Activated T-cell treated with anti-CD3 and anti-CD28 coated beads for 1 hour (primary cell): ENCODE results near the gene MACF1.
"Not testable (repeated sequence)": the region's sequence is repeated elsewhere in the genome, so short reads cannot be mapped to it uniquely, and the experiment has no call there.

Experiments
- DNase-seq: peaks from one replicate; pipeline ENCODE4 v3.0.0-alpha.2; 2020; ENCODE audit warnings: low read depth

Gene MACF1

DNA sequence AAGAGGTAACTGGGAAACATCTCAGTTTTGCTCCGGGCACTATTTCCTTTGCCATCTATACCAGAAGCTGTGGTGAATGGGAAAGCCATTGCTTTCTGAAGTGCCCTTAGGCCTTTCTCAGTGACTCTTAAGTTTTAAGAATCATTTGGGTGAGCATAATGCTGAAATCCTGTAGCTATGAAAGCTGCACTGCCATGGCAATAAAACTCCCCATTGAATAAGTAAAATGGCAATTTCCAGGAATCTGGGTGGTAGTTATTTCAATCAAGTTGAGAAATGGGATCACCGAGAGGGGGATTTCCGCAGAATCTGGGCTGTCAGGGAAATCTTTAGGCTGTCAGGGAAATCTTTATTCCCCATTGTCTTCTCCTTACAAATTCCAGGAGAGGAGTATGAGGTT, 26.8 kb upstream of the MACF1 start:
- DNase-seq = no peak

GRCh38 chr1:39178541-39179431, 25.7 kb upstream of the MACF1 start:
- no peak for DNase-seq

DNA sequence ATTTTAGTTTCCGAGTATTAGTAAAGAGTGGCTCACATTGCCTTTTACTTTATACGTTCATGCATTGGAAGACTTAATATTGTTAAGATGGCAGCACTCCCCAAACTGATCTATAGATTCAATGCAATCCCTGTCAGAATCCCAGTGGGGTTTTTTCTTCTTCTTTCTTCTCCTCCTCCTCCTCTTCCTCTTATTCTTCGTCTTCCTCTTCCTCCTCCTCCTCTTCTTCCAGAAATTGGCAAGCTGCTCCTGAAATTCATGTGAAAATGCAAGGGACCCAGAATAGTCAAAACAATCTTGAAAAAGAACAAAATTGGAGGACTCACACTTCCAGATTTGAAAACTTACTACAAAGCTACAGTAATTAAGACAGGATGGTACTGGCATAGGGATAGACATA, 23.2 kb upstream of the MACF1 start:
- no peak for DNase-seq

- no peak for DNase-seq
Measured at GRCh38 chr1:39182804-39183203, 21.7 kb upstream of the MACF1 start.

DNA sequence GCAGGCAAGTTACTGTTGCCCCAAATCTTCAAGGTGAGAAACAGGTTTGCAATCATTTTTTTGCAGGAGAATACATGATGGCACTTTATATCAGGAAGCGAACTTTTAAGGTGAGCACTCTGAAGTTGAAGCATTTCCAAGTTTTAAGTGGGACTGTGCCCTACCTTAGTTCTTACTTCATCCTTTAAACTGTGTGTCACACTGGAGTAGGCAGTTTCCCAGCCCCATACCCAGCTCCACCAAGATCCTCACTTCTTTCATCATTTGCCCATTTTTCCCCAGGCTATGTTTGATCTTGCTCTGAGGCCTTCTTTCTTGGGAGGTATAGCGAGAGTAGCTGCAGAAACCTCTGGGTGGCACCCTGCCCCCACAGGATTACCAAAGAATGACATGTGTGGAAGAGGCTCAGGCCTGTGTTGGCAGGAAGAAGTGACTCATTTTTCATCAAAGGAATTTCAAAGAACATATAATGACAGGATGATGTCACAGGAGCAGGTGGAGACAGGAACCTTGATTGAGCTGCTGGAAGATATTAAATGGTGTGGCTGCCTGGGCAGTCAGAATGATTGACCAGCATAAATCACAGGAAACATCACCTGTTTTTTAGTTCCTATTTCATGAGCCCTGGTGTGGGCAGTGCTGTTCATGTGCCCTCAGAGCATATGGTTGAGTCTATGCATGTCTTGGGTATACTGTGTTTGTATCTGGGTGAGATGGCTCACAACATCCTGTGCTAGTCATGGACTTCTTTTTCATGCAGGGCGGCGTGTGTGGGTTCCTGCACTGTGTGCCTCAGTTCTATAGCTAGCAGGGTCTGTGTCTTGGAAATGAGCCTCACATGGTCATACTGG, 20.8 kb upstream of the MACF1 start:
- peak; percentile 69 for DNase-seq

- DNase-seq = no peak
Measured at GRCh38 chr1:39184354-39184818, 20.1 kb upstream of the MACF1 start.

DNA sequence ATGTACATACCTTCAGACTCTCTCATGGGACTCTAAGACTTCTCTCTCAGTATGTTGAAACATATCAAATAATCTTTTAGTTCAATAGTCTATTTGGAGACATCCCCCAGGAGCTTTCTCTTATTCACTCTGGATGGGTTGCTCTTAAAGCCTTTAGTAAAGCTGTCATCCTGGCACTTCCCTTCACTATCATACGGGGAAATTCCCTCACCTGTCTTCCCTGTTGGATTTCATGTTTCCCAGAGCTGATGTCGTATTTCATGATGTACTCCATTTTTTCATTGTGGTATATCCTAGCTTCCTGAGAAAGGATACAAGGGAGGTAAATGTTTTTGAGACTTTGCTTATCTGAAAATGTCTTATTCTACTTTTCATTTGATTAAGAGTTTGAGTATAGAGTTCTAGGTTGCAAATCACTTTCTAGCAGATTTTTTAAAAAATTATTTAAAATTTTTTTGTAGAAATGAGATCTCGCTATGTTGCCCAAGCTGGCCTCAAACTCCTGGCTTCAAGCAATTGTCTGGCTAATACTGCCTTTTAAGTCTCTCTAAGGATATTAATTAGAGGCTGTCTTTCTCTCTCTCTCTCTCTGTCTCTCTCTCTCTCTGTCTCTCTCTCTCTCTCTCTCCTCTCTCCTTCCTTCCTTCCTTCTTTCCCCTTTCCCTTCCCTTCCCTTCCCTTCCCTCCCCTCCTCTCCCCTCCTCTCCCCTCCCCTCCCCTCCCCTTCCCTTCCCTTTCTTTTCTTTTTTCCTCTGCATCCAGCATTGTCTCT, 17.0 kb upstream of the MACF1 start:
- no peak for DNase-seq

- DNase-seq = no peak
Measured at GRCh38 chr1:39189592-39190041, 14.9 kb upstream of the MACF1 start.

DNA sequence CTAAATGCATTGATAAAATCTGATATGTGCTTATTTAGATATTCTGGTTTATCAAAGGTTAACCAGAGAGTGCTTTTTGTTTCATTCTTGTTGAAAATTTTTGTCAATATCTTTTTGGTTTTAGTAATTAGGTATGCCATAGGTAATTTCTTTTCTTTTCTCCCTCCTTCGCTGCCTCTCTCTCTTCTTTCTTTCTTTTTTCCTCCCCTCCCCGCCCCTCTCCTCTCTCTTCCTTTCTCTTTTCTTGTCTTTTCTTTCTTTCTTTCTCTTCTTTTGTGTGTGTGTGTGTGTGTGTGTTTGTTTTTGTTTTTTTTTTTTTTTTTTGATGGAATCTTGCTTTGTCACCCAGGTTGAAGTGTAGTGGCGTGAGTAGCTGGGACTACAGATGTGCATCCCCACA, 14.4 kb upstream of the MACF1 start:
- DNase-seq = no peak

- no peak for DNase-seq
Measured at GRCh38 chr1:39194398-39195051, 10.0 kb upstream of the MACF1 start.

DNA sequence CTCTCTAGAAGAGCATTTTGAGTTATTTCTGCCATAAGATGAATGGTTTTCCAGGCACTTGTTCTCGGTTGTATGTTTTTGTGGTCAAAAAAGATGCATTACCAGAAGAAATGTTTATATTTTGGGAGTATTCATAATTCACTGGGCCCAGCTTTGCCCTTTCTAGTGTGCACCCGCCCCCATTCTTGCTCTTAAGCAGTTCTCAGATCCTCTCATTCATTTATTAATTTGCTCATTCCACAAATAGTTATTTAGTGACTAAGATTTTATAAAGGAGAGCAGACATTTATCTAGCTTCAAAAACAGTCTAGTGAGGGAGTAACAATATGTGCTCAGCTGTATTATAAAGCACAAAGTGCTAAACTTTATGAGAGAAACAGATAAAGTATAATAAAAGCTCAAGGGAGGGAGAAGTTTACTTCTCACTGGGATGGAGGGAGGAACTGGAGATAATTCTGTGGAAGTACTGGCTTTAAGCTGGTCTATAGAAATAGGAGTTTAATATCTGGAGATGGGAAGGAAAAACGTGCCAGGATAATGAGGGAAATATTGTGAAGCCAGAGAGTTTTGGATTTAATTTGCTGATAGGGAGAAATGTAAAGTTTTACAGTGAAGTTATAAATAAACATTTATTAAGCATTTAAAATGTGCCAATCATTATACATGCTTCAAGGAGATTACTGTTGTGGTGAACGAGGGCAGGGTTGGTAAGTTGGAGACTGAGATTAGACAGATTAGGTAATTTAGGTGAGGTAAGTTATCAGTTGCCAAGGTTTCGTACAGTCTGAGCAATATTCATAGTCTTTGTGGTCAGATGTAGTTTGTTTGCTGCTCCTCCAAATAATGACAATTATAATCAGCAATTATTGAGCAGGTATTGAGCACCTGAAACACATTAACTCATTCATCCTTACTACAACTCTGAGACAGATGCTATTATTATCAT, 9.1 kb upstream of the MACF1 start:
- no peak for DNase-seq

DNA sequence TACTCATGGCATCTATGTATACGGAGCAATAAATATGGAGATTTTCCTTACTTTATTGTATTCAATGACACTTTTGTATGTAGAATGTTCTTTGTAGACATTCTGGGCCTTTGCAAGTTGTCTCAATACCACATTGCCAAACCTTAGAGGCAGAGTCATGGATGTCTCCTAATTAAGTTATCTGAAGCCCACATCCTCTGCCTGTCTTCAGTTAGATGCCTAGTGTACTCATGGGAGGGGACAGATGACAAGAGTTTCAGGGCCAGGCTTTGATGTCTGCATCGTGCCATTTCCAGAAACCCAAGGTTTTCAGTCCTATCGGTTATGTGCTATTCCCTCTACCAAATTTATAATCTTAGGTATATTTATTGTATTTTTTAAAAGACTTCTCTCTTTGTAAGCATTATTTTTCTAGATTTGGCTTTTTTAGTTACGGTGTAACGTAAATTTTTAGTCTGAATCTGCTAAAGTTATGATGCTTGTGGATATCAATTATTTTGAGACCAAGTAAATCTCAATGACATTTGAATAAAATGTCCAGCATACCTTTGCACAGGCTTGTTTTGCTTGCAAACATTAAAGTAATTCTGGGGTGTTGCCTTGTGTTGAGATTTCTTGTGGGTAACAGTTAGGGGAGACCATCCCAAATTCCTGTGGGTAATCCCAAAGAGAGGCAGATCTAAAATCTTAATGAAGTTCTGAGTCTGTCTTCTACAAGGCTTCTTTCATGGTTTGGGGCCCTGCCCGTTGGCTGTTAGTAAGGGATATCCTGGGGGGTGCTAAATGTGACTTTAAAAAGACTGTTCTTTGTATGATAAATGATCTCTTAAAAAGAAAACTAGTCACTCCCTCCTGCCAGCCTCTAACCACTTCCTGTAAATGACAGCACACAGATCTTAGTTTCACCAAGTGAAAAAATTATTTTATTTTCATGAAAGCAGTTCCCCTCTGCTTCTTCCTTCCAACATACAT, 8.0 kb upstream of the MACF1 start:
- peak; percentile 43 for DNase-seq

DNA sequence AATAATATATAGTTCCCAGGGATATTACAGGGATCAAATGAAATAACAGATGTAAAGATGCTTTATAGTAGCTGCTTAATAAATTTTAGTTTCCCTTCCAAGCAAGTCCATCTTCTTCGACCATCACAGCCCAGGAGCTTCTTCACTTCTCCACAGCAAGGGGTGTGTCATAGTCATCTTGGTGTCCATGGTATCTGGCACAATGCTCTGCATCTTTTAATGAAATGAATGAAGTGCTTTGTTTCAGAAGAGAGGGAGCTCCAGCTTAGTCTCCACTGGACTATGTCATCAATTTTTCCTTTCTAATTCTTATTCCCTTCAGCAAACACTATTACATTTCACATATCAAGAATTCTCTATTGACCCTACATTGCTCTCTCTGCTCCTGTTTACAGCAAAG, 4.9 kb upstream of the MACF1 start:
- no peak for DNase-seq

DNA sequence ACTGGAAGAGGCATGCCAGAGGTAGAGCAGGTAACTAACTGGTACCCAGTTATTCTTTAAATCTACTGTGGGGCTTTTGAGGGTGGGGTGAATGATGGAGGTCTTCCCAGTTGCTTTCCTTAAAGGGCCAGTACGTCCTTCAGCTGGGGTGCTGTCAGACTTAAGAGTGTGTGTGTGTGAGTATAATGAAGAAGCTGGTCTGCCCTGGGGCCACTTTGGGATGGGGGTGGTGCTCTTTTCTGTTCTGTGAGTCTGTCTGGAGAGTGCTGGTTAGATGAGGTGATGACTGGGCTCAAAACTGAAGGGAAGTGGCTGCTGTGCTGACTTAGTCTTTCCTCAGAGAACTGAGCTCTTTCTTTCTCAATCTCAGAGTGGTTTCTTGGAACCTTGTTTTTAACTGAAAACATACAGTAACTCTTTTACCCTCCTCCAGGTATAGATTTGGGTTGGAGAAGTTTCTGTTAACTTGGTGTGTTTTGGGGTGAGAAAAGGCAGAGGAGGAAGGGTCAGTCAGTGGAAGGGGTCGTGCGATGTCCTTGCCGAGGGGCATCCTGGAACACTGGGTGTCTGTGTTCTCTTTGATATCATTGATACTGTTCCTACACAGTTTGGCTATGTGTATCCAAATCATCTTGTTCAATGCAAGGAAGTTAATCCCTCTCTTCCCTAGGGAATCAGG, 746 bp downstream of the MACF1 start:
- DNase-seq = peak; percentile 56

GRCh38 chr1:39205781-39206464, 1.4 kb downstream of the MACF1 start:
- no peak for DNase-seq

DNA sequence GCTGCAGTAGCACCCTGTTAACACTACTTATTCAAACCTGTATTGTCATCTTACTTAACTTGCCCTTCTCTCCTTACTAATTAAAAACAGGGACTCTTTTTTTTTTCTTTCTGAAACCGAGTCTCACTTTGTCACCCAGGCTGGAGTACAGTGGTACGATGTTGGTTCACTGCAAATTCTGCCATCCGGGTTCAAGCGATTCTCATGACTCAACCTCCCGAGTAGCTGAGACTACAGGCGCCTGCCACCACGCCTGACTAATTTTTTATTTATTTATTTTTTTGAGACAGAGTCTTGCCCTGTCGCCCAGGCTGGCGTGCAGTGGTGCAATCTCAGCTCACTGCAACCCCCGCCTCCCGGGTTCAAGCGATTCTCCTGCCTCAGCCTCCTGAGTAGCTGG, 3.9 kb downstream of the MACF1 start:
- DNase-seq = not testable (repeated sequence)

DNA sequence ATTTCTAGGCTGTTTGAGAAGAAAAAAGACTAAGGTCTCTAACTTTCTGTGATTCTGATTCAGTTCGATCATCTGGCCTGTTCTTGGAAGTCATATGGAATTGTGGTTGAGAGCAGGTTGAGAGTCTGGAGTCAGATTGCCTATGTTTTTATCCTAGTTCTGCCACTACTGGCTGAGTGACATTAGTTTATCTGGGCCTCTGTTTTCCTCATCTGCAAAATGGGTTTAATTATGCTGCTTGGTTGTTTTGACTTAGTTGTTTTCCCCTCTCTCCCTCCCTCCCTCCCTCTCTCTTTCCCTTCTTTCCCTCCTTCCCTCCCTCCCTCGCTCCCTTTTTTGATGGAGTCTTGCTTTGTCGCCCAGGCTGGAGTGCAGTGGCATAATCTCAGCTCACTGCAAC, 6.2 kb downstream of the MACF1 start:
- no peak for DNase-seq

DNA sequence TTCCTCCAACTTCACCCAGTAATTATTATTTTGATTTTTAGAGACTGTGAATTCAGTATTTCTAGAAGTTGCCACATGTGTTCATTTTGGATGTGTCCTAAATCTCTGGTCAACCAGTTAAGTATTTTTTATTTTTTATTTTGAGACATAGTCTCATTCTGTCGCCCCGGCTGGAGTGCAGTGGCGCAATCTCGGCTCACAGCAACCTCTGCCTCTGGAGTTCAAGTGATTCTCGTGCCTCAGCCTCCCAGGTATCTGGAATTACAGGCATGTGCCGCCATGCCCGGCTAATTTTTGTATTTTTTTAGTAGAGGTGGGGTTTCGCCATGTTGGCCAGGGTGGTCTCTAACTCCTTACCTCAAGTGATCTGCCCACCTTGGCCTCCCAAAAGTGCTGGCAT, 8.0 kb downstream of the MACF1 start:
- no peak for DNase-seq
